Measurements from ENCODE around the gene ANKLE1. TPM values are rescaled to one million over a fixed set of nuclear protein-coding genes. Genes with fewer than 3 reads are reported as not detected.

The ANKLE1 gene
- total and polyA plus RNA-seq, 10 donors: 1.9 to 5.0 (median 2.9) TPM

DNA sequence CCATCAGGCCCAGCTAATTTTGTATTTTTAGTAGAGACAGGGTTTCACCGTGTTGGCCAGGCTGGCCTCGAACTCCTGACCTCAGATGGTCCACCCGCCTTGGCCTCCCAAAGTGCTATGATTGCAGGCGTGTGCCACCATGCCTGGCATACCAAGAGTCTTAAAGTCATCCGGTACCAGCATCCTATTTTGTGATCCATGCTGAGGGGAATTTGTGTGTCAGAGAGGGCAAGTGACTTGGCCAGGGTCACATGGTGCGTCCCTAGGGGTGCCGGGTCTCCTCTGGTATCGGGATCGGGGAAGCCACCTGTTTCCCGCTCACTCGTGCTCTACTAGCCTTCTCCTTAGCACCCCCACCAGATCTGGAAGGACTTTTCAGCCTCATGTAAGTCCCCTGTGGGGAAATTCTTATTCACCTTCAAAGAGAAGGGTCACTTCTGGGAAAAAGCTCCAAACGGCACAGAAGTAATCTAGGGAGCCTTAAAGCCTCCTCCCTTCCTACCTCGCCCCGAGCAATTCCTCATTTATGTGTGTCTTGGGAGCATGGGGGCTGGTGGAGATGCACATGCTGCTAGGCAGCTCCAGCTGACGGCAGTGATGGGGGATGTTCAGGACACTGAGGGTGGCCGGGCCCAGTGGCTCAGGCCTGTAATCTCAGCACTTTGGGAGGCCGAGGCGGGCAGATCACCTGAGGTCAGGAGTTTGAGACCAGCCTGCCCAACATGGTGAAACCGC, 6.1 kb upstream of the ANKLE1 start:
- 92 to 97% (median 94%) methylated on average over 19 of the region's 19 CpGs for WGBS, 5 donors

DNA sequence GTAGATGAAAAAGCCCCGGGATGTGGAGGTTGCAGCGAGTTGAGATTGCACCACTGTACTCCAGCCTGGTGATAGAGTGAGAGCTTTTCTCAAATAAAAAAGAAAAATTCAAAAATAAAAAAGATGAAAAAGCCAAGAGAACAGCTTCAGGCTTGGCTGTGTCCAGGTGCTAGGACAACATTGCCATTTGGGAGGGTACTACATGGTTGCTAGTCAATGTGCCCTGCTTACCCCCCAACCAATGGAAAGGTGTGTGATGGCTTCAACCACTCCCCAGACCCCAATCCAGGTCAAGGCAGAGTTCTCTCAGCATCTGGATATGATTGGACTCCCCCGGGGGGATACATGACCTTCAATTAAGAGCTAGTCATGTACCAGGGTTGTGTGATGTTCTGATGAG, 2.3 kb upstream of the ANKLE1 start:
- no peaks in the 10 kb centered on the region for H3K9me3 ChIP-seq
- H3K4me1 ChIP-seq: peaks cover 11 to 24% (median 19%) of the 10 kb centered on the region in 6 donors
- intact Hi-C loops (cut with DNase I; ENCODE audit: low total_unique reads): no loop called here
- H3K27ac ChIP-seq: no peak overlapping the region
- peaks cover 0 to 67% (median 38%) of the 10 kb centered on the region in 6 donors for H3K36me3 ChIP-seq
- TF ChIP-seq POLR2A (IDR thresholded peaks at IDR 0.05) (no peak), POLR2AphosphoS5 (IDR thresholded peaks at IDR 0.05) (no peak)
- TF ChIP-seq, protein P1, sequence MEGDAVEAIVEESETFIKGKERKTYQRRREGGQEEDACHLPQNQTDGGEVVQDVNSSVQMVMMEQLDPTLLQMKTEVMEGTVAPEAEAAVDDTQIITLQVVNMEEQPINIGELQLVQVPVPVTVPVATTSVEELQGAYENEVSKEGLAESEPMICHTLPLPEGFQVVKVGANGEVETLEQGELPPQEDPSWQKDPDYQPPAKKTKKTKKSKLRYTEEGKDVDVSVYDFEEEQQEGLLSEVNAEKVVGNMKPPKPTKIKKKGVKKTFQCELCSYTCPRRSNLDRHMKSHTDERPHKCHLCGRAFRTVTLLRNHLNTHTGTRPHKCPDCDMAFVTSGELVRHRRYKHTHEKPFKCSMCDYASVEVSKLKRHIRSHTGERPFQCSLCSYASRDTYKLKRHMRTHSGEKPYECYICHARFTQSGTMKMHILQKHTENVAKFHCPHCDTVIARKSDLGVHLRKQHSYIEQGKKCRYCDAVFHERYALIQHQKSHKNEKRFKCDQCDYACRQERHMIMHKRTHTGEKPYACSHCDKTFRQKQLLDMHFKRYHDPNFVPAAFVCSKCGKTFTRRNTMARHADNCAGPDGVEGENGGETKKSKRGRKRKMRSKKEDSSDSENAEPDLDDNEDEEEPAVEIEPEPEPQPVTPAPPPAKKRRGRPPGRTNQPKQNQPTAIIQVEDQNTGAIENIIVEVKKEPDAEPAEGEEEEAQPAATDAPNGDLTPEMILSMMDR (IDR thresholded peaks at IDR 0.05 in 8 of 11, conservative IDR thresholded peaks at IDR 0.05 in 3 of 11): no peak
- no peak overlapping the region for H3K4me3 ChIP-seq
- peaks cover 0 to 24% (median 14%) of the 10 kb centered on the region in 7 donors for H3K27me3 ChIP-seq (replicated peaks in 1 of 7)
- no peak for DNase-seq
- WGBS, 5 donors: 66 to 91% (median 76%) methylated on average over 3 of the region's 3 CpGs

More for the DNA sequence above, 6.1 kb upstream of the ANKLE1 start:
- H3K27ac ChIP-seq: no peak overlapping the region
- no peaks in the 10 kb centered on the region for H3K4me1 ChIP-seq
- no peaks in the 10 kb centered on the region for H3K9me3 ChIP-seq
- no peak for DNase-seq
- TF ChIP-seq POLR2AphosphoS5 (IDR thresholded peaks at IDR 0.05) (no peak), POLR2A (IDR thresholded peaks at IDR 0.05) (no peak)
- TF ChIP-seq, protein P1 (IDR thresholded peaks at IDR 0.05 in 8 of 11, conservative IDR thresholded peaks at IDR 0.05 in 3 of 11): no peak
- H3K27me3 ChIP-seq (replicated peaks in 1 of 7): no peaks in the 10 kb centered on the region
- peaks cover 4 to 91% (median 68%) of the 10 kb centered on the region in 6 donors for H3K36me3 ChIP-seq
- intact Hi-C loops (cut with DNase I; ENCODE audit: low total_unique reads): no loop called here
- no peak overlapping the region for H3K4me3 ChIP-seq

DNA sequence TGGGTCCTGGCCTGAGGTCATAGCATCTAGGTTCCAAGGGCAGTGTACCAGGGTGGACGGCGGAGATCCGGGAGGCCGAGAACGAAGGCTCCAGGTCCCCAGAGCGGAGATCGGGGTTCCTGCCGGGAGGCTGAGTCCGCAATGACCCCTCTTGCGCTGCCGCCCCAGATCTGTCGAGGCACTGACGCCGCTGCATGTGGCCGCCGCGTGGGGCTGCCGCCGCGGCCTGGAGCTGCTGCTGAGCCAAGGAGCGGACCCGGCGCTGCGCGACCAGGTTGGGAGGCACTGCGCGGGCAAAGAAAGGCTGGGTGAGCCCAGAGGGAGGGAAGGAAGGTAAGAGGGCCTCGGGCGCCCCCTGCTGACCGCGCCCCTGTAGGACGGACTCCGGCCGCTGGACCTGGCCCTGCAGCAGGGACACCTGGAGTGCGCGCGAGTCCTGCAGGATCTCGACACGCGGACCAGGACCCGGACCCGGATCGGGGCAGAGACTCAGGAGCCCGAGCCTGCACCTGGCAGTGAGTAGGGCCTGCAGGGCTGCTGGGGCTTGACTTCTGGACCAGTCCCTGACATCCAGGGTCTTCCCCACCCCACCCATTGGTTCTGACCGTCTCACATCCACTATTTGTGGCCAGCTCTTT, 906 bp downstream of the ANKLE1 start:
- intact Hi-C loops (cut with DNase I; ENCODE audit: low total_unique reads): loop anchor here (2.0 kb wide), 1 partner anchor 216 kb away; no protein-coding TSS in a partner anchor
- peak overlapping the region in 4 of 8 donors; percentile 41 to 80 (median 54) for H3K27ac ChIP-seq
- TF ChIP-seq POLR2A (IDR thresholded peaks at IDR 0.05) (no peak), POLR2AphosphoS5 (IDR thresholded peaks at IDR 0.05) (peak; percentile 55 to 78 (median 64))
- TF ChIP-seq, protein P1 (IDR thresholded peaks at IDR 0.05 in 8 of 11, conservative IDR thresholded peaks at IDR 0.05 in 3 of 11): peak; percentile 86 to 98 (median 95)
- H3K27me3 ChIP-seq (replicated peaks in 1 of 7): peaks cover 0 to 24% (median 14%) of the 10 kb centered on the region in 7 donors
- peak; percentile 95 for DNase-seq
- H3K4me3 ChIP-seq: peak overlapping the region; percentile 37 to 78 (median 57)
- H3K36me3 ChIP-seq: peaks cover 0 to 47% (median 7%) of the 10 kb centered on the region in 6 donors
- WGBS, 5 donors: 3 to 5% (median 4%) methylated on average over 43 to 45 of the region's 45 CpGs
- H3K4me1 ChIP-seq: peaks cover 11 to 24% (median 19%) of the 10 kb centered on the region in 6 donors
- H3K9me3 ChIP-seq: no peaks in the 10 kb centered on the region

All from spleen (tissue), 11 donors.